GM21515 (cell line): ENCODE data around the gene MSL1.

ENCODE experiments used
- ATAC-seq: cut with Tn5 transposase; IDR thresholded peaks from one replicate; pipeline ENCODE4 v1.9.1; 2021; ENCODE audit not compliant: unreplicated experiment

The MSL1 gene

GRCh38 chr17:40091691-40092397 is 29.9 kb upstream of the MSL1 start:
- no peak for ATAC-seq

DNA sequence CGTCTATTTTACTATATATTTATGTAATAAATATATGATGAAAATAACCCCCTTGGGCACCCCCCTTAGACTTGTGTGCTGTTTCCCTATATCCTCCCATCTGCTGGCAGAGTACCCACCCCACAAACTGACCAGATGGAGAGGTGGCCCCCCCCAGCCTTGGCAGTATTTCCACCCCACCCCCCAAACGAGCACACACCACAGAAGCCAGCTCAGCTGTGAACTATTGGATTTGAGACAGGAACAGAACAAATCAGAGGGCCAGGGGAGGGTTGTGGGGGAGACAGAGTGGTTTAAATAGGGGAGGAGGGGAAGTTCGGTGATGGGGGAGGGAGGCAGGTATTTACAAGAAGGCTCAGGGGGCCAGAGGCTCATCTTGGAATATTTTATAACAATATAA is 29.2 kb upstream of the MSL1 start:
- ATAC-seq: no peak

DNA sequence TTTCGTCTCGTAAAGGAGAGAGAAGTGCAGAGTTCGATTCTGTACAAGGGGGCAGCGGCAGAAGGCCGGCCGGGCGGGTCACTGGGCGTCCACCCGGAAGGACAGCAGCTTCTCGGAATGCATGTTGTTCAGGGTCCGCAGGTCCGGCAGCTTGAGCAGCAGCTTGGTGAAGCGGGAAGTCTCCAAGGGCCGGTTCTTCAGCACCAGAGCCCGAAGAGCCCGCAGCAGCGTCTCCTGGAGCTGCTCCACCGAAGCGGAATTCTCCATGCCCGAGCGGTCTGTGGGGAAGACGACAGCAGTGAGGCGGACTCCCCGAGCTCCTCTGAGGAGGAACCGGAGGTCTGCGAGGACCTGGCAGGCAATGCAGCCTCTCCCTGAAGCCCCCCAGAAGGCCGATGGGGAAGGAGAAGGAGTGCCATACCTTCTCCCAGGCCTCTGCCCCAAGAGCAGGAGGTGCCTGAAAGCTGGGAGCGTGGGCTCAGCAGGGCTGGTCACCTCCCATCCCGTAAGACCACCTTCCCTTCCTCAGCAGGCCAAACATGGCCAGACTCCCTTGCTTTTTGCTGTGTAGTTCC is 28.7 kb upstream of the MSL1 start:
- no peak for ATAC-seq

GRCh38 chr17:40093580-40094201 is 28.1 kb upstream of the MSL1 start:
- no peak for ATAC-seq

DNA sequence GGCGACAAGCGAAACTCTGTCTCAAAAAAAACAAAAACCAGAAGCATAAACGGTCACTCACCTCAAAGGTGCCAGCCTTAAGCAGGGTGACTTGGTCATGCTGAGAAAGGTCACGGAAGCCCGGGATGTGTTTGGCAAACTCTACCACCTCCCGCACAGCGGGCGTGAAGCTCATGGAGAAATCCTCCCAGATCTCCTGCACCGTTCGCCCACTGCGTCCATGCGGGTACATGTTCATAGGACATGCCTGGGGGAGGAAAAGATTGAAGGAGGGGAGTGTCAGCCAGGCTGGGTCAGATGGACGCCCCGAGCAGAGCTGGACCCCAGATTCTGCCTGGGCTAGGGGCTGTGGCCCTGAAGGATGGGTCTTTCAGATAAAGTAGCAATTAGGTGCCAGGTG is 26.9 kb upstream of the MSL1 start:
- ATAC-seq: no peak

DNA sequence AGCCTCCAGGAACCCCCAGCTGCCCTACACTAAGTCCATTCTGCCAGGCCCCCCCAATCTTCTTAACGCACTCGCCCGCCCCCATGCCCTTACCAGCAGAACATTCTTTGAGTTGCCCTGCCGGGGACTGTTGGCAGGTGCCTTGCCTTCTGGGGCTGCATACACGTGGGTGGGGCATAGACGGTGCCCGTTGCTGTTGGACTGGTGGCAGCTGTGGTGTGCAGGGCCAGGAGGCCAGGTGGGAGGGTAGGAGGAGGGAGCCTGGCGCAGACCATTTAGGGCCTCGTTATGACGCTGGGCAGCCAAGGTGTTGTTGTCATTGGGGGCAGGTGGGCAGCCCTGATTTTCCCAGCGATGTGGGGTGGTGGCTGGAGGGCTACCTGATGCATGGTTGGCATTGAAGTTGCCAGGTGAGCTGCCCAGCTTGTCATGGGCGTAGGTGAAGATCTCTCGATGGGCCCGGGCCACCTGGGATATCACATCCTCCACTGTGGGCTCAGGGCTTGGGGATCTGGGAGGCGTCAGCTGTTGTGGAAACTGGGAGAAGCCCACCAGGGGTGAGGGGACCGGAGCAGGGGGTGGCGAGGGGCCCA is 26.3 kb upstream of the MSL1 start:
- no peak for ATAC-seq

DNA sequence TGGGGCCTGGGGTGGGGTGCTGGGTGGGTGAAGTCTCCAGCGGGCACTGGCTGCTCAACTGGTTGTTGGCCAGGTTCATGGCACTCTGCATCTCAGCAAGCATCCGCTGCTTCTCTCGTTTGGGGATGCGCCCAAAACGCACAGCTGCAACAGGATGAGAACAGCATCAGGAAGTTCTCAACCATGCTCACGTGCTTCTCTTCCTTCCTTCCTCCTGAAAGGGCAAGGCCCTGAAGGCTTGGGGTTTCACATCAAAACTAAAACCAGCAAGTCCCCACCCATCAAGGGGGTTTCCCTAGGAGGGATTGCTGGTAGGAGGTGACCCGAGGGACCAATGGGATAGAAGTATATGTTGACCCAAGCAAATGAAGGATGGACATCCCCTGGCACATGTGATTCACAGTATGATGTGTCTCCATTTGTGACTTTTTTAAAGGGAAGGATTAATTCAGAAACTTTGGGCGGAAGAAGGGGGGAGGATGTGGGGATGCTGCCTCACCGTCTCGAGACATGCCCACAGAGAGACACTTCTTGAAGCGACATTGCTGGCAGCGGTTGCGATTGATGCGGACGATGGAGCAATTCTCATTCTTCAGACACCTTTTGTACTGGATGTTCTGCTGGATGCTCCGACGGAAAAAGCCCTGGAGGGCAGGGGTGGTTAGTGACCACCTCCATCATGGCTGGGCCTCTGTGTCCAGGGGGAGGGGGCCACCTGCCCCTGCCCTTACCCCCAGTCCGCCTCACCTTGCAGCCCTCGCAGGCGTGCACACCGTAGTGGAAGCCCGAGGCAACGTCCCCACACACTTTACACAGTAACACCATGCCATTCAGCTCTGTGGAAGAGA is 25.6 kb upstream of the MSL1 start:
- peak; percentile 48 for ATAC-seq

DNA sequence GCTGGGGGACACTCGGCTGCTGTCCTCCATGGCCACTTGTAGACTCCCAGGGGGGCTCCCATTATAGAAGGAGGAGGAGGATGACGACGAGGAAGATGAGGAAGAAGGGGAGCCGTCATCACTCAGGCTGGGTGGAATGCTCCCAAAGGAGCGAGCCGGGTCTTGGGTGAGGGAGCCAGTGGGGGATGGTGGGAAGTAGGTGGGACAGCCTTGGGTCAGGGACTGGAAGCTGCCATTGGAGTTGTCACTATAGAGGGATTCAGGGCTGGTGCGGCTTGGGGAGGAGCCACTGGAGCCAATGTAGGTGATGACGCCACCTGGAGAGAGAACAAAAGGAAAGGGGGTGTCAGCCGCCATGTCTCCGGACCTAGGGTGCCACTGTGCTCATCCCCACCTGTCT is 24.7 kb upstream of the MSL1 start:
- no peak for ATAC-seq

- no peak for ATAC-seq
Measured at GRCh38 chr17:40097931-40098845, 23.6 kb upstream of the MSL1 start.

GRCh38 chr17:40098846-40099618 is 22.7 kb upstream of the MSL1 start:
- ATAC-seq: peak; percentile 47

DNA sequence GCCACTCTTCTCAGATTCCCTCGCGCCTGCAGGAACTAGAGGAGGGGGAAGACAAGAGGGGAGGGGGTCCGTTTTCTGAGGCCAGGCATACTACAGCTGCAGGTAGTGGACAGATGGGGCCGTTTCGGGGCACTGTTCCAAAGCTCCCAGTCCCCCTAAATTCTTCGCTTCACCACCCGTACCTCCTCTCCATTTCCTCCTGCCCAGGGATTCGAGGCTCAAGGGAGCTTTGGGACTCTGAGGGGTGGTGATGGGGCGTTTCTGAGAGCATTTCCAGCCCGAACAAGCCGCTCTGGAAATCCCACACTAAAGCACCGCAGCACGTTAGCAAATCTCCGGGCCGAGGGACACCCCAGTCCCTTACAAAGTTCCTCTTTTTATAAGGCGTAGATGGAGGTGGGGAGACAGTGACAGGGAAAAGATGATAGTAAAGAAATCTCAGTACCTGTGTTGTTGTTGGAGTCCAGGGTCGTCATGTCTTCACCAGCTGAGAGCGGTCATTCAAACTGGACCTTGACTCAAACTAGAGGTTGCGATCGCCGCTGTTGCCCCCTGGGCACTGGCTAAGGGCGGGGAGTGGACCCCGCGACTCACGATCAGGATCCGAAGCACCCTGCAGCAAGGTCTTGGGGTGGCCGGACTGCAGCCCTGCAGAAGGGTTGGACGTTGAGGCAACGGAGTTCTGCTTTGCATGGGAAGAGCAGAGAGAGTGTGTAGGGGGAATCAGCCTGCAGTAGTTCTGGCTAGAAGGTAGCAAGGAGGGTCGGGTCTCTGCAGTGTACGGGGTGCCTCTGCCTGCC is 22.0 kb upstream of the MSL1 start:
- ATAC-seq: no peak

DNA sequence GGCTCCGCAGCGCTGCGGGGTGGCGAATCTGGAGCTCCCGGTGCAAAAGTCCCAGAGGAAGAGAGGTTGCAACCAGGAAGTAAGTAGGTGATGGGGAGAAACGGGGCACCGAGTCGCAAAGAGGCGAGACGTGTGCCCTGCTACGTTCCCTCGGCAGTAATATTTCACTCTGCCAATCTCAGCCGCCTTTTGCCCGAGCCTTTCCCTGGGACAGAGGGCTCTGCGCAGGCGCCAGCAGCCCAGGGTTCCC is 21.4 kb upstream of the MSL1 start, which contains the start of gene NR1D1:
Gene NR1D1, minus strand, starts transcription at position 171 of the 250 bp plus-strand sequence. CDS start 495 bp downstream, outside the sequence.
- no peak for ATAC-seq

GRCh38 chr17:40100669-40101366 is 21.0 kb upstream of the MSL1 start:
- ATAC-seq: peak; percentile 20

DNA sequence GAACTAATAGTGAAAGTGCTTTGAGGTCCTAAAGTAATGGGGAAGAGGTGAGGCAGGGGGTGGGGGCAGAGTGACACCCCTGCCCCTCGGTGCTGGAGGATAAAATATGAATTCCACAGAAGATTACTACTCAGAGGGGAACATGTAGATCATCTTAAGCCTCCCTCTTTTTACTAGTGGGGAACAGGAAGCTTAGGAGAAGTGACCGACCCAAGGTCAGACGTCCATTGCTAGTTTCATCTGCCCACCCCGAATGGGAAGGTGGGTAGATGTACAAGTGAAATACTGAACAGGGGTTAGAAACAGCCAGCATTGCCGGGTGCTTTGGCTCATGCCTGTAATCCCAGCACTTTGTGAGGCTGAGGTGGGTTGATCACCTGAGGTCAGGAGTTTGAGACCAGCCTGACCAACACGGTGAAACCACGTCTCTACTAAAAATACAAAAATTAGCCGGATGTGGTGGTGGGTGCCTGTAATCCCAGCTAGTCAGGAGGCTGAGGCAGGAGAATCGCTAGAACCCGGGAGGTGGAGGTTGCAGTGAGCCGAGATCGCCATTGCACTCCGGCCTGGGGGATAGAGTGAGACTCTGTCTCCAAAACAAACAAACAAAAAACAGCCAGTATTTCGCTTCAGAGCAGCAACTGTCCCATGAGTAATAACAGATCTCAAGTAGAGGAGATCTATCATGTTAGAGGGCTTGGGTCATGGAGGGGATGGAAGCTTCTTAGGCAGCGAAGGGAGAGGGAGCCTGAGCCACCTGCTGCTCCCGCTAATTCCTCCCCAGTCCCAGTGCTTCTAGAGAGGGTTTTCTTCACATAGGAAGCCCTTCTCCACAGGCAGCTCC is 20.2 kb upstream of the MSL1 start:
- ATAC-seq: no peak

DNA sequence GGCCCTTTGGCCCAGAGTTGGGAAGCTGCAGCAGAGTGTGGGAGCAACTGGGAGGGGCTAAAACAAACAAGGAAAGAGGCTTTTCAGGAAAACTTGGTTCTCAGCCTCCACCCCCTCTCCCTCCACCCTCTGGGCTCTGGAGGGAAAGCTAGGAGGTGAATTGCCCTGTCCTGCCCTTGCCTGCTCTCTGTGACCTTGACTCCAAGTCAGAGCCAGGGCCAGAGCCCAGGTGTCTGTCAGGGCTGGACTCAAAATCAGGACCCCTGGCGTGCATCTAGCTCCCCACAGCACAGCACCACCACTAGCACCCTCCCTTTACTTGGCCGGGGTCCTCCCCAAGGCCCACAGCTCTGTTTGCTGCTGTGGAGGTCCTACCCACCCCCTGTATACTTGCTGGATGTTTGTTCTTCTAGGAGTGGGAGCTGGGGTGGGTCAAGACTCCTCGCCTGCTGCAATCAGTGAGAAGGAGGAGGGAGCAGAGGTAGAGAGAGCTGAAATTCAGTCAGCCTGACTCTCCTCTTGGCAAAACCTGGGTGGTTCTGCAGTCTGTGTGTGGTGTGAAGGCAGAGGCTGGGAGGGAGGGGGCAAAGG is 18.6 kb upstream of the MSL1 start:
- ATAC-seq: no peak

DNA sequence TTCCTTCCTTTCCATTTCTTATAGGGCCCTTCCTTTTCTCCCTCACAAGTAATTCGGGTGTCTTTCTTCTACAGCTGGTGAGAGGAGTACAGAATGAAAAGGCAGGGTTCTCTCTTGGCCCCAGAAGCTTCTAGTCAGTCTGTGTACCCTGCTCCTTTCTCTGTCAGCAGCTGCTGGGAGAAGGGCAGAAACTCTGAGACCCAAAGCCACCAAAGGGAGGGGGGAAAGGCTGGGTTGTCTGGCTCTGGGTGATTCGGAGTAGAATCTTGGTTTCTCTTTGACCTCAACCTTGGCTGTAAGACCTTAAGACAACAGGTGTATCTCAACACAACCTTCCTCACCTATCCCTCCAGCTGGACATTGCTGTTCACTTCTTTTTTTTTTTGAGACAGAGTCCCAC is 18.1 kb upstream of the MSL1 start:
- no peak for ATAC-seq
